ENCODE data around the gene USP3.

DNA sequence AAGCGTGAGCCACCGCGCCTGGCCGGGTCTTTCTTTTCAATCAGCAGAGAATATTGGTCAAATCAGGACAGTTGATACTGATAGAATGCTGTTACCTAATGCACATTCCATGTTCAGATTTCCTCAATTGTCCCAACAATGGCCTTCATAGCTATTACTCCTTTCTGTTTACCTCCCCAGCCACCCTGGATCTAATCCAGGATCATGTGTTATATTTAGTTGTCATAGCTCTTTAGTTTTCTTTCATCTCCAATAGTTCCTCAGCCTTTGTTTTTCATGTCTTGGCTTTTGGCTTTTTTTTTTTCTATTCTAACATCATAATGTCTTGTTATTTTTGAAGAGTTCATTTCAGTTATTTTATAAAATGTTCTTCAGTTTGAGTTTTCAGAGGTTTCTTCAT is 14.6 kb downstream of the USP3 start:
- no peak for TF ChIP-seq POLR2AphosphoS5 (IDR thresholded peaks at IDR 0.05)
- TF ChIP-seq, protein P1, sequence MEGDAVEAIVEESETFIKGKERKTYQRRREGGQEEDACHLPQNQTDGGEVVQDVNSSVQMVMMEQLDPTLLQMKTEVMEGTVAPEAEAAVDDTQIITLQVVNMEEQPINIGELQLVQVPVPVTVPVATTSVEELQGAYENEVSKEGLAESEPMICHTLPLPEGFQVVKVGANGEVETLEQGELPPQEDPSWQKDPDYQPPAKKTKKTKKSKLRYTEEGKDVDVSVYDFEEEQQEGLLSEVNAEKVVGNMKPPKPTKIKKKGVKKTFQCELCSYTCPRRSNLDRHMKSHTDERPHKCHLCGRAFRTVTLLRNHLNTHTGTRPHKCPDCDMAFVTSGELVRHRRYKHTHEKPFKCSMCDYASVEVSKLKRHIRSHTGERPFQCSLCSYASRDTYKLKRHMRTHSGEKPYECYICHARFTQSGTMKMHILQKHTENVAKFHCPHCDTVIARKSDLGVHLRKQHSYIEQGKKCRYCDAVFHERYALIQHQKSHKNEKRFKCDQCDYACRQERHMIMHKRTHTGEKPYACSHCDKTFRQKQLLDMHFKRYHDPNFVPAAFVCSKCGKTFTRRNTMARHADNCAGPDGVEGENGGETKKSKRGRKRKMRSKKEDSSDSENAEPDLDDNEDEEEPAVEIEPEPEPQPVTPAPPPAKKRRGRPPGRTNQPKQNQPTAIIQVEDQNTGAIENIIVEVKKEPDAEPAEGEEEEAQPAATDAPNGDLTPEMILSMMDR (IDR thresholded peaks at IDR 0.05) = no peak
- TF ChIP-seq POLR2A (IDR thresholded peaks at IDR 0.05) = no peak

All from transverse colon (tissue), 4 donors.